A549 (cell line): ENCODE results near the gene PLA1A. TPM values are rescaled to one million over a fixed set of nuclear protein-coding genes. Genes with fewer than 3 reads are reported as not detected.

Experiments used
- ATAC-seq, 2 experiments: fragments of 200-7000 bp in 1 of 2; fragments of >200 bp in 1 of 2; cut with Nextera tagmentation in 1 of 2; cut with Tn5 transposase in 1 of 2; 3 replicates each; pipeline versions ENCODE4 v1.8.0 to v1.9.1; 2018 to 2020; ENCODE audit warnings: mild to moderate bottlenecking in 1 of 2, moderate library complexity in 1 of 2
- CTCF ChIA-PET: fragments of 300-600 bp; sonication (Branson Sonifier 250); formaldehyde crosslinking; extraction: SDS; loops from one replicate; lab custom pipeline; 2021; ENCODE audit warnings: antibody characterized with exemption, inconsistent platforms; lab: Yijun Ruan, JAX
- POLR2A ChIA-PET: fragments of 350-600 bp; formaldehyde crosslinking; extraction: SDS; loops from one replicate; lab custom pipeline; 2021; ENCODE audit warnings: antibody characterized with exemption, inconsistent platforms; lab: Yijun Ruan, JAX
- DNase-seq, 2 experiments: peaks; one replicate each; pipeline versions ENCODE4 v3.0.0 to v3.0.0-alpha.2; 2011 to 2016; ENCODE audit warnings: low read depth in 1 of 2, low spot score in 1 of 2
- FAIRE-seq: peaks from 2 replicates; lab custom pipeline; 2011; peaks lifted over from hg19 to GRCh38; lab: Jason Lieb, UNC
- H3K27ac ChIP-seq, 2 experiments: fragments of >200 bp; sonication (Bioruptor Twin); formaldehyde crosslinking; 3 replicates each; pipeline ENCODE4 v1.5.1; 2016 to 2017
- H3K4me1 ChIP-seq: fragments of >200 bp; sonication (Bioruptor Twin); formaldehyde crosslinking; 3 replicates; pipeline ENCODE4 v1.6.1; 2016
- H3K4me2 ChIP-seq: fragments of >200 bp; sonication (Bioruptor Twin); formaldehyde crosslinking; 3 replicates; pipeline ENCODE4 v1.6.1; 2016
- H3K4me3 ChIP-seq: fragments of >200 bp; sonication (Bioruptor Twin); formaldehyde crosslinking; 3 replicates; pipeline ENCODE4 v1.5.1; 2016
- H3K9me3 ChIP-seq: fragments of >200 bp; sonication (Bioruptor Twin); formaldehyde crosslinking; 3 replicates; pipeline ENCODE4 v1.6.1; 2016
- BCL3 ChIP-seq: fragments of >200 bp; sonication (Bioruptor Twin); formaldehyde crosslinking; IDR thresholded peaks from 3 replicates; pipeline ENCODE4 v1.6.1; 2016
- CHD2 ChIP-seq: fragments of 150-350 bp; IDR thresholded peaks from 2 replicates; pipeline ENCODE4 v1.6.1; 2014; ENCODE audit warnings: low read length; ENCODE audit not compliant: partially characterized antibody
- CHD4 ChIP-seq: fragments of 200-600 bp; sonication (generic); IDR thresholded peaks from 2 replicates; pipeline ENCODE4 v1.6.1; 2016; ENCODE audit warnings: antibody characterized with exemption, mild to moderate bottlenecking, borderline replicate concordance
- CTCF ChIP-seq: fragments of >200 bp; sonication (Bioruptor Twin); formaldehyde crosslinking; IDR thresholded peaks from 3 replicates; pipeline ENCODE4 v1.5.1; 2016
- EHF ChIP-seq: fragments of 250-450 bp; sonication (Bioruptor Pico); IDR thresholded peaks from 2 replicates; pipeline ENCODE4 v1.5.0; 2020; ENCODE audit warnings: mild to moderate bottlenecking
- ELK1 ChIP-seq: fragments of 150-350 bp; IDR thresholded peaks from 2 replicates; pipeline ENCODE4 v1.6.1; 2014; ENCODE audit warnings: low read depth, mild to moderate bottlenecking, low read length
- ESRRA ChIP-seq: fragments of 150-350 bp; IDR thresholded peaks from 2 replicates; pipeline ENCODE4 v1.6.1; 2014; ENCODE audit warnings: mild to moderate bottlenecking, low read length, borderline replicate concordance
- HOXA7 ChIP-seq: fragments of 250-450 bp; sonication (Bioruptor Pico); IDR thresholded peaks from 2 replicates; pipeline ENCODE4 v1.5.0; 2020; ENCODE audit warnings: mild to moderate bottlenecking, moderate library complexity
- HOXB13 ChIP-seq: fragments of 250-450 bp; sonication (Bioruptor Pico); IDR thresholded peaks from 2 replicates; pipeline ENCODE4 v1.5.0; 2020; ENCODE audit warnings: low read depth, mild to moderate bottlenecking, moderate library complexity
- JUN ChIP-seq, 2 experiments: fragments of >200 bp; sonication (Bioruptor Twin); formaldehyde crosslinking; IDR thresholded peaks; 2 replicates in 1 of 2; 3 replicates in 1 of 2; pipeline ENCODE4 v1.6.1; 2016 to 2017
- JUNB ChIP-seq: fragments of >200 bp; sonication (Bioruptor Twin); formaldehyde crosslinking; IDR thresholded peaks from 2 replicates; pipeline ENCODE4 v1.6.1; 2016
- KDM1A ChIP-seq: fragments of 200-600 bp; sonication (generic); IDR thresholded peaks from 2 replicates; pipeline ENCODE4 v1.6.1; 2016; ENCODE audit warnings: low read depth, mild to moderate bottlenecking
- MAZ ChIP-seq: fragments of 150-350 bp; IDR thresholded peaks from 2 replicates; pipeline ENCODE4 v1.6.1; 2014; ENCODE audit warnings: antibody characterized with exemption, low read depth, low read length, borderline replicate concordance
- MYC ChIP-seq: IDR thresholded peaks from 2 replicates; pipeline ENCODE4 v1.6.1; 2012; ENCODE audit warnings: mild to moderate bottlenecking, inconsistent platforms, low read length, improper control_type of control experiment, borderline replicate concordance
- PBX3 ChIP-seq: IDR thresholded peaks from 2 replicates; pipeline ENCODE4 v1.6.1; 2012
- PHF8 ChIP-seq: fragments of 200-600 bp; sonication (generic); IDR thresholded peaks from 2 replicates; pipeline ENCODE4 v1.6.1; 2016; ENCODE audit warnings: low read depth, mild to moderate bottlenecking, antibody characterized with exemption, moderate library complexity, borderline replicate concordance
- POLR2A ChIP-seq: IDR thresholded peaks from 2 replicates; pipeline ENCODE4 v1.6.1; 2012; ENCODE audit warnings: mild to moderate bottlenecking, low read length
- TP53 ChIP-seq: fragments of 250-450 bp; sonication (Bioruptor Pico); IDR thresholded peaks from 2 replicates; pipeline ENCODE4 v1.5.0; 2021; ENCODE audit warnings: mild to moderate bottlenecking, moderate library complexity
- ZC3H11A ChIP-seq: fragments of 450-650 bp; IDR thresholded peaks from 2 replicates; pipeline ENCODE4 v1.6.1; 2014; ENCODE audit warnings: antibody characterized with exemption, mild to moderate bottlenecking
- ZSCAN20 ChIP-seq: fragments of 250-450 bp; sonication (Bioruptor Pico); IDR thresholded peaks from 2 replicates; pipeline ENCODE4 v1.8.0; 2022; ENCODE audit warnings: mild to moderate bottlenecking, moderate library complexity
- WGBS: methylation state at CpG from one replicate; pipeline ENCODE4 v1.1.6; 2017; ENCODE audit errors: missing lambda C conversion rate; 5-methylcytosine and 5-hydroxymethylcytosine counted together
- polyA plus RNA-seq, 4 experiments: library from polyadenylated mRNA; depleted of rRNA in 3 of 4; stranded (reverse); fragments of >200 nt; fragmentation: RNase III in 1 of 4; extraction: RNeasy Plus Mini Kit Qiagen cat#74134 plus additional on column Dnase treatment in 1 of 4; gene quantifications; 2 replicates in 3 of 4; 3 replicates in 1 of 4; pipeline ENCODE4 v1.2.3, GENCODE V29; 2011 to 2017

The PLA1A gene
- polyA plus RNA-seq, 2 of the 4 experiments (the other 2 are of a cell fraction), result 0.17 to 0.18 TPM

GRCh38 chr3:119657887-119658702 lies 60.4 kb downstream of the PLA1A start (continued):
- TF ChIP-seq PBX3 (no peak), ESRRA (no peak)

GRCh38 chr3:119658994-119659393 lies 61.3 kb downstream of the PLA1A start:
- Histone ChIP-seq H3K4me1 (peaks cover 8% of the 10 kb centered on the region), H3K27ac (no peak overlapping the region), H3K4me3 (no peak overlapping the region), H3K9me3 (no peaks in the 10 kb centered on the region), H3K4me2 (no peak overlapping the region)
- TF ChIP-seq HOXA7 (CRISPR knock-in tag), result no peak
- no peak for TF ChIP-seq MAZ
- TF ChIP-seq PHF8, result no peak
- no peak for TF ChIP-seq POLR2A
- no peak for TF ChIP-seq MYC
- TF ChIP-seq CTCF, result no peak
- no peak for TF ChIP-seq CHD4
- TF ChIP-seq JUN (IDR thresholded peaks at IDR 0.05), result no peak
- no peak for TF ChIP-seq ZSCAN20 (CRISPR knock-in tag)
- ATAC-seq (no peak), DNase-seq (no peak), FAIRE-seq (no peak)
- POLR2A ChIA-PET, result no interaction called here
- CTCF ChIA-PET, result interaction anchor here (1.0 to 1.2 kb wide), 2 partner anchors 11 to 14 kb away, joined by 3 to 4 read pairs; no protein-coding TSS in a partner anchor
- 67% methylated on average over 2 of the region's 2 CpGs for WGBS

- DNase-seq (no peak), ATAC-seq (no peak), FAIRE-seq (no peak)
- 62% methylated on average over 9 of the region's 9 CpGs for WGBS
- no peak overlapping the region for H3K27ac ChIP-seq
- H3K9me3 ChIP-seq, result no peaks in the 10 kb centered on the region
- H3K4me2 ChIP-seq, result no peak overlapping the region
- no peak overlapping the region for H3K4me3 ChIP-seq
- CTCF ChIA-PET, result interaction anchor here (1.2 to 2.2 kb wide), 2 partner anchors 12 to 22 kb away, joined by 4 to 5 read pairs; no protein-coding TSS in a partner anchor
- TF ChIP-seq EHF (CRISPR knock-in tag) (no peak), BCL3 (no peak), KDM1A (no peak), ZC3H11A (no peak), CHD2 (no peak), JUNB (no peak), ELK1 (no peak), TP53 (no peak), HOXB13 (no peak)
- POLR2A ChIA-PET, result no interaction called here
- peaks cover 8% of the 10 kb centered on the region for H3K4me1 ChIP-seq
Observed at GRCh38 chr3:119659606-119660291, 62.1 kb downstream of the PLA1A start.
